ENCODE data around the gene LRRC25.
"Not testable (repeated sequence)": the region's sequence is repeated elsewhere in the genome, so short reads cannot be mapped to it uniquely, and the experiment has no call there.

Gene LRRC25

DNA sequence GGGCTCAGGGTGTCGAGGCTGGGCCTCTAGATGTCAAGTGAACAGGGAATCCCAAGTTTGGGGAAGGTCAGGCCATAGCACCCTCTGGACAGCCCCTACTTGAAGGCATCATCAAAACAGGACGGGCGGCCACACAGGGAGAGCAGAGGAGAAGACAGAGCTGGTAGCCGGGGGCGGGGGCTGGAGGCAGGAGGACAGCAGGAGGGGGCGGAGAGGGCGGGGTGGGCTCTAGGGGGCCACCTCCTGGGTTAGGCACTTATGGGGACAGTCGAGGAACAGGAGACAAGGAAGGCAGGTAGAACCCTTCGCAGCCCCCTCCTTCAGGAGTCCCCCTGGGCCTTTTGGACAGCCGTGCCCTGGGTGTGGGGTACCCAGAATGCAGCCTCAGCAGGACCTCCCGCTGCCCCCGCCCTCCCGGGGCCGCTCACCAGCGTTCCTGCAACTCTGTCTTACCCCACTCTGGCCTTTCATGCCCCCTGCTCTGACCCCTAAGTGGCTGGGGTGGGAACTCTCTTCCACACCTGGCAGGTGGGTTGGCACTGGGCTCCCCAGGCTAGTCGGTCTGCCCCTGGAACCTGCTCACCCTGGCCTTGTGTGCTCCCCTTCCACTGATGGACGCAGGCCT is 27.6 kb upstream of the LRRC25 start:
- DNase-seq (ENCODE audit: low spot score) = no peak

DNA sequence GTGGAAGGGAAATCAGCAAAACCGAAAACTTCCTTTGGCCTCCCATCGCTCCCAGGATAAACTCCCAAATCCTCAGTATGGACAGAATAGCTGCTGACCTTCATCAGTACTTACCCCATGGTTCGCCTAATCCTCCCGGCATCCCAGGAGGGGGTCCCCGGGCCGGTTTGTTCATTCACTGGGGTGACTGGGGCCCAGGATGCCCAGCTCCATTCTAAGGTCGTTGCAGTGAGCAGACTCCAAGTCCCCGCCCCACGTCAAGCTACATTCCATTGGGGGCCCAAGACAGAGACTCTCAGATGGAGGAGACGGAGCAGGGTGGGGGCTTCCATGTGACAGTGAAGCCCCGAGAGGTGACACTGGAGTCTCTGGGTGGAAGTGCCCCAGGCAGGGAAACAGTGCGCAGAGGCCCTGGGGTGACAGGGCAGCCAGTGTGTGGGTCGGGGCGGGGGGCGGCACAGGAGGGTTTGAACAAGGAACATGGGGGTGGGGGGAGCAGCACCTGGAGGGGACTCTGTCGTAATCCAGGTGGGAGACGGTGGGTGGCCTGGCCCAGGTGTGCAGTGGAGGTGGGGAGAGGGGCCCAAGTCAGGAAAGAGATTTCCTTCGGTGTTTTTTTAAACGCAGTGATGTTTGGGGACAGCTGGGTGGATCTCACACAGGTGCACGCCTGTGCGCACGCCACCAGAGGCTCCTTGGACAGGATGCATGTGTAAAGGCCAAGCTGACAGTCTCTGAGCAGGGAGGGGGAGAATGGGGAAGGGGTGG is 26.9 kb upstream of the LRRC25 start:
- no peak for DNase-seq (ENCODE audit: low spot score)

DNA sequence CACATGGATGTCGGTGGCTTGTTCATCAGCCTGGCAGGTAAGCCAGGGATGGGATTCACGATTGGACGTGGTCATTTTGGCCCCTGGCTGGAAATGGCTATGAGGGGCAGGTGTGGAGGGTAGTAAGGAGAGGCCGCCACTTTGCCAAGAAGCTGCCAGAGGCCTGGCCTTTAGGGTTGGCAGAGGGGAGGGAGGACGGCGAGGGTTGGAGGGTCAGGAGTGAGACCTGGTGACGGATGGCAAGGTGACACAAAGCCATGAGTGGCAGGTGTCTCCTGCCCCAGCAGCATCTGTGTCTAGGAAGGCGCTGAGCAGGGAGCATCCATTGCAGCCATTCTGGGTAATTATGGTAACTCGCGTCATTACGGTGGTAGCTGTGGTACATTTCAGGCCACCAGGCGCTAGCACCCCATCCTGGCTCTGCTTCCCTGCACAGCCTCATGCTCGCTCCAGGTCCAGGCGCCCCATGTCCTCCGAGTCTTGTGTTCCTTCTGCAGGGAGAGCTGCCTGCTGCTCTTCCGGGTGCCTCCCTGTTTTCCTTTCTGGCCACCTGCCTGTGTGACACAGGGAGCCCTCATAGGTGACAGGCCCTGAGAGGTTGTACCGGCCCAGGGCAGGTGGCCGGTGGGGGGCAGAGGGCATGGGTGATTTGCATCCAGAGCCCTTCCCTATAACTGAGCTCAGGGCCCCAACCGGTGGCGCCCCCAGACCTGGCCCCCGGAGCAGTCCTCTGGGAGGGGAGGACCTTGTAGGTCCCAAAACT is 26.0 kb upstream of the LRRC25 start:
- DNase-seq (ENCODE audit: low spot score) = no peak

DNA sequence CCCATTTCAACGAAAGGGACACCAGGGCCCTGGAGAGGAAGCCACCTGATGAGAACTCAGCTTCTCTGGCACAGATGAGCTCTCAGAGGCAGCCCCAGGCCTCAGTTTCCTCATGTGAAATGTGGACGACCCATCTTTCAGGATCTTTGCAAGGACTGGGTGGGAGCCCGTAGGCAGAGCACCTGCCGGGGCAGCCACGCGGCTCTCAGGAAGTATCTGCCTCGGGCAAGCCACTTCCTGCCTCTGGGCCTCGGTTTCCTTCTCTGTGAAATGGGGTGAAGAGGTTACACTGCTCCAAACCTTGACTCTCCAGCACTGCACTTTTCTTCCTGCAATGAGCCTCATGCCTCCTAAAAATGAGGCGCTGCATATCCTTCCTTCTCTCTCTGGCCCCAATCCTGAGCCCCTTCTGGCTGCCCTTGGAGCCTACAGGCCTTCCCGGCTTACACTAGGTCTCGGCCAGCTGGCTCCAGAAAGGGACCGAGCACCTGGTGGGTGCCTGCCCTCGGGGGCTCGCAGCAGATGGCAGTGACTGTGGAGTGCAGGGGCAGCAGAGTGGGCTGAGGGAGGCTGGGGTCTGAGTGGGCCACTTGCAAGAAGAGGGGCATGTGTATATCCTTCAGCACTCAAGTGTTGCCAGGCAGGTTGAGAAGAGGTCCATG is 25.2 kb upstream of the LRRC25 start:
- no peak for DNase-seq (ENCODE audit: low spot score)

DNA sequence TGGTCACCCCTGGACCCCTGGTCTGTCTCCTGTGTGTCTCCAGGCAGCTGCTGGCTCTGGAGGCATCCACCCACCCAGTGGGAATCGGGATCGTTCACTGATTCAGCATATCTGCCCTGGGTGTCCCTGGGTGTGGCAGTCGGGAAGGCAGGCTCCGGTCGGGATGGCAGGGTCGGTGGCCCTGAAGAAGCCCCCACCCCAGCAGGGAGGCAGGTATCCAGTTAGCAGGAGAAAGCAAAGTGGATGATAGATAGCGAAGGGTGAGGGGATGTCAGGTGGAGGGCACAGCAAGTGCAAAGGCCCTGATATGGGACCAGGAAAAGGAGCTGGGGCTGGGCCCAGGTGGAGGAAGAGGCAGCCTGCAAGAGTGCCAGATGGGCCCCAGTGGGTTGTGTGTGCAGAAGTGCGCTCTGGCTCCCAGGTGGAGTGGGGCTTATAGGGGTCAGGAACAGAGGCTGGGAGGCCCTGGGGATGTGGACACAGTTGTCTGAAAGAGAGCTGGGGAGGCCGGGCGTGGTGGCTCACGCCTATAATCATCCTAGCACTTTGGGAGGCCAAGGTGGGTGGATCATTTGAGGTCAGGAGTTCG is 24.0 kb upstream of the LRRC25 start:
- no peak for DNase-seq (ENCODE audit: low spot score)

DNA sequence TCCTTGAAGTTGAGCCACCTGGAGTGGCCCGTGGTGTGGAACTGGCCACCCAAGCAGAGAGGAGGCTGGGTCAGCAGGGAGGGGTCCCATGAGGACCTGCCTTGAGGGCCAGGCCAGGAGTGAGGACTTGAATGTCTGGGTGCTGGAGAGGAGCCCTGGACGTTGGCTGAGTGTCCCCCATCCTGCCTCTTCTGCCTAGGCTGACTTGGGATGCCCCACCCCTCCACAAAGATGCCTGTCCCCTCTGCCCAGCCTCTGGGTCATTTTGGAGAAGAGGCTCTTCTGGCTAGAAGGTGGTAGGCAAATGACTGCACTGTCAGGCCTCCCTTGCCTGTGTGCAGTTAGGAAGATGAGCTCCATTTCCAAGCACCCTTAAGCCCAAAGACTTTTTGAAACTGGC is 23.5 kb upstream of the LRRC25 start:
- DNase-seq (ENCODE audit: low spot score) = no peak

DNA sequence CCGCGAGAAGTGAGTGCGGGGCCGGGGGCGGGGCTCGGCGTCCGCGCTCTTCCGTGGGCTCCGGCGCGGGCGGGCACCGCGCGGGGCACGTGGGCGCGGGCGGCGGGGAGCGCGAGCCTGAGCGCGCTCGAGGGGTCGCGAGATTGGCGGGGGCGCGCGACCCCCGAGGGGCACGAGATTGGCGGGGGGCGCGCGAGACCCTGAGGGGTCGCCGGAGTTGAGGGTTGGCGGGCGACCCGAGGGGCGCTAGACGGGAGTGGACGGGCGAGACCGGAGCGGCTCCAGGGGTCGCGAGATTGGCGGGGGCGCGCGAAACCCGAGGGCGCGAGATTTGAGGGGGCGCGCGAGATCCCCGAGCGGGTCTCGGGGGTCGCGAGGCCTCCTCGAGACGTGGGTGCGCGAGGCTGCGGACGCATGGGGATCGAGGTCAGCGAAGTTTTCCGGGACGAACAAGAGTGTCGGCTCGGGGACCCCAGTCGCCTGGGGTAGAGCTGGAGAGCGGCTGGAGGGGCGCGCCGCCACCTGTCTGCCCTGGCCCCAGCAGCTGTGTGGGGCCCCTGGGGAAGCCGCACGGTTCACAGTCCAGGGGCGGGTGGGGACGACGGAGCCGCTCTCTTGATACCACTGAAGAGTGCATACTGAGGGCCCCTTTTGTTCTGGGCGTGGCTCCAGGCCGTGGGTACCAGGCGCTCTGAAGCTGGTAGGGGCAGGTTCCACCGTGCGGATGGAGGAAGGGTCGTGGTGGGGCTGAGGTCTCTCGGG is 22.5 kb upstream of the LRRC25 start:
- DNase-seq (ENCODE audit: low spot score) = no peak

DNA sequence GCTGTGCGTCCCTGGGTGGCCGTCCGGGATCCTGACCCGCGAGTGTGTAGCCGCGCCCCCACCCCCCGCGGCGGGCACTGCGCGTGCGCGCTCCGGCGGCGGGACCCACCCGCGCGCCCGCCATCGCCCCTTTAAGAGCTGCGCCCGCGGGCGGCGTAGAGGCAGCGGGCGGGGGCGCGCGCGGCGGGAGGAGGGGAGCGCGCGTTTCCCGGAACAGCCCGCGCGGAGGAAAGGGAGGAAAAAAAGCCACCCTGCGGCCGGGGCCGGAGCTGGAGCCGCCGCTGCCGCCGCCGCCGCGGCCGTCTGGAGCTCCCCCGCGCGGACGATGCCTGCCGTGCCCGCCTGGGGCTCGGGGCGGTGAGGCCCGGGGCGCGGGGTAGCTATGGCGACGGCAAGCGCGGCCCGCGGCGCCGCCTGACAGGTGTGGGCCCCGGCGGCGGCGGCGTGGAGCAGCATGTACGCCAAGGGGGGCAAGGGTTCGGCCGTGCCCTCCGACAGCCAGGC is 21.8 kb upstream of the LRRC25 start, which contains the start of gene SSBP4:
Gene SSBP4 (plus strand): TSS at position 204 of the 504 bp plus-strand sequence. CDS start 251 bp downstream, at position 455.
- DNase-seq (ENCODE audit: low spot score) = peak; percentile 91

DNA sequence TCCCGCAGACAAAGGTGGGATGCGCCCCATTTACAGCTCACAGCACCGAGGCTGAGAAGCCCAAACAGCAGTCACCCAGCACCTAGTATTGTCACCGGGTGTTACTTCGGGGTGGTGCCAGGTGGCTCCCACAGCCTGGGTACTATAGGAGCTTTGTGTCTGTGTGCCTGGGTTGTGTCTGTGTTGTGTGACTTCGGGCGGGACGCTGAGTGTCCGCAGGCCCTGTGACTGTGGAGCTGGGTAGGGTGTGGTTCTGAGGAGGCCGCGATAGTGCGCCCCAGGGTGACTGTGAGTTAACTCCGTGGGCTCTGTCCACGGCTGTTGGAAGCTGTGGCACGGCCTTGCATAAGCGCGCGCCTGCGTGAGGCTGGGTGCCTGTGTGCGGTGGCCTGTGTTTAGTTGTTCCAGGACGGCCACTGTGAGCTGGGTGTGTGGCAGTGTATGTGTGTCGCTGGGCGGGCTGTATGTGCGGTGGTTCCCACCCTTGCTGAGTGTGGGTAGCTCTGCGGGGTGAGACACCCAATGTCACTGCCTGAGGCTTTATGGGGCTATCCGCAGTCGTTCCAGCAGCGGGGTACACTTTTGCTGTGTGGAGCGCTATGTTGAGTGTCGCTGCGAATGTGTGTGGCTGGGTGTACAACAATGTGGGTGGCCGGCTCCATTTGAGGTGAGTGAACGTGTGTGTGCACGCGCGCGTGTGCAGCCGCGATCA is 21.2 kb upstream of the LRRC25 start:
- DNase-seq (ENCODE audit: low spot score) = no peak

DNA sequence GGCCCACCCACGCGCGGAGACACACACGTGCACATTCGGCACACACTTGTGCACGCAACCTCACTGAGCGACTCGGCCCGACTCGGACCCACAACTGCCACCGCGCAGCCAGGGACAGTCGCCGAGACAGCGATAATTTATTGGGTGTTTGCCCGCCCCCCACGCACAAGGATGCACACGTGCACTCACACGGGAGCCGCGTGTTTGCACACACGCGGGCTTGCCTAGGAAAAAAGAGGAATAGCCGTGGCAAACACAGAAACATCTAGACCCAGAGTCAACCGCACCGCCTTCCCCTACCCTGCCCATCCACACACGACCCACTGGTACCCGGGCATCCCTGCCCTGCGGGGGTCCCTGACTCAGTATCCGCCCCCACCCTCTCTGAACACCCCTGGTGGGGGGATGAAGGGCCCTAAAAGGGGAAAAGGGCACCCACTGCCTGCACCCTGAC is 20.6 kb upstream of the LRRC25 start:
- no peak for DNase-seq (ENCODE audit: low spot score)

DNA sequence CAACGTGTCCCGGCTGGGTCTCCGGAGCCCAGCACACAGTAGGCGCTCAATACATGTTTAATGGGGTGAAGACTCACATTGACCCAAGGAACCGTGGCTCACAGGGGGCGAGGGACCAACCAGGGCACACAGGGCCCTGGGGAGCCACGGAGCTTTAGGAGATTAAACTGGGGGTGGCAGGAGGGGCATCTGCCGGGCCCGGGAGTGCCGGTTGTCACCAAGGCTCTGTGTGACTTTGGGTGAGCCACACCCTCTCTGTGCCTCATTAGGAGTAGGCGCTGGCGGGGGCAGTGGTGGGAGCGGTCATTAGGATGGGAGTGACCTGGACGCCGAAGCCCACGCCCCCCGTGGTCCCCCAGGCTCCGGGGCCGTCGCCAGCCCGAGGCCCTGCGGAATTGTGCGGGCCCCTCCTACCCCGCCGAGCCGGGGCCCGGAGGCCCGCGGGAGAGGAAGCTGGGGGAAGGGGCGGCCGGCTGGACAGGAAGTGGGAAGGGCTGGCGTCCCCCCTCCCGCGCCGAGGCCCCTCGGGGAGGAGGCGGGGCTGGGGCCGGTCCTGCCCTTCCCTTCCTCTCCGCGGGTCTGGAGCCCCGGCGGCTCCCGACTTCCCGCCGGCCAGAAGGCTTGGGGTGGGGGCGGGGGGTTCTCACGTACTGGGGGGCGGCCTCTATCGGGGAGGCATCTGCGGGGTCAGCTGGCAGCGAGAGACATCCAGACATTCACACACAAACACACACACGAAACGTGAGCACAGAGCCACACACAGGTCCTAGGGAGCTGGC is 20.0 kb upstream of the LRRC25 start:
- DNase-seq (ENCODE audit: low spot score) = peak; percentile 93

DNA sequence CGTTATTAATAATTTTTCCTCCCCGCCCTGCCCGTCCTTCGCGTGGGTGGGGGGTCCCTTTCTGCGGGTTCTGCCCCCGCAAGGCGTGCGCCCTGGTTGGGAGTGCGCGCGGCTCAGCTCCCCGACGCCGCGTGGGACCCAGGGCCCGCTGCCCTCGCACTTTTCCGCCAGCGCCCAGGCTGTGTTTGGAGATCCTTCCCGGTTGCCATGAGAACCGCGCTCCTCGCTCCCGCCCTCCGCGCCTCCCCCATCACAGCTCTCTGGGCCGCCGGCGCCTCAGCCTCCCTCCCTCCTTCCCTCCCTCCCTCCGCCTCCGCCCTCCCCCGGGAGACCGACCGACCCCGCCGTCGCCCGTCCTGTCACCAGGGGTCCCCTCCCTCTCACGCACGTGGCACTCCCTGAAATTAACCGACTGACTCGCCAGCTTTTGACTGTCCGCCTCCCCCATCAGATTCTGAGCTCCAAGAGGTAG is 19.4 kb upstream of the LRRC25 start:
- peak; percentile 96 for DNase-seq (ENCODE audit: low spot score)

DNA sequence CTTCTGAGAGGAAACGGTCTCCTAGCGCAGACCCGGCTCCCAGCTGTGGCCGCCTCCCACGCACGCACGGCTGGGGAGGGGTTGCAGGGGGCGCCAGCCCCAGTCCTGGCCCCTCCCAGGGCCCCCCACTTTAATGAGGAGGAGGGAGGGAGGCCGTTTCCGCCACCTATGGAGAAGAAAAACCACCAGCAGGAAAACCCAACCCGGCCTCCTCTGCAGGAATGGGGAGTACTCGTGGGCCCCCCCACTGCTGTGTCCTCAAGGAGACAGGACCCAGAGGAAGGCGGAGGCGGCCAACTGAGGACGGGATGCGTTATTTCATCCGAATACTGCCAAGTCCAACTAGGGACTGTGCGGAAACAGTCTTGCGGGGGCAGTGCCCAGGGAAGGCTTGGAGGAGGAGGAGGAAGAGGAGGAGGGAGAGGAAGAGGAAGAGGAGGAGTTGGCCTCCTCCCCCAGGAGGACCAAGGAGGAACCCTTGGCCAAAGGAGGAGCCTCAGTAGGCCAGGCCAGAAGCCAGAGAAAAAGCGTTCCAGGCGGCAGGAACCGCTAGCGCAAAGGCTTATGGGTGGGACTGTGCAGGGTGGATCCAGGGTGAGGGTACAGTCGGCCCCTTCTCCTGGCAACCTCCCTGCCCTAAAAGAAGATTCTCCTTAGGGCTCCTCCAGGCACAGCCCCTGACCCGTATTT is 17.9 kb upstream of the LRRC25 start:
- DNase-seq (ENCODE audit: low spot score) = peak; percentile 88

DNA sequence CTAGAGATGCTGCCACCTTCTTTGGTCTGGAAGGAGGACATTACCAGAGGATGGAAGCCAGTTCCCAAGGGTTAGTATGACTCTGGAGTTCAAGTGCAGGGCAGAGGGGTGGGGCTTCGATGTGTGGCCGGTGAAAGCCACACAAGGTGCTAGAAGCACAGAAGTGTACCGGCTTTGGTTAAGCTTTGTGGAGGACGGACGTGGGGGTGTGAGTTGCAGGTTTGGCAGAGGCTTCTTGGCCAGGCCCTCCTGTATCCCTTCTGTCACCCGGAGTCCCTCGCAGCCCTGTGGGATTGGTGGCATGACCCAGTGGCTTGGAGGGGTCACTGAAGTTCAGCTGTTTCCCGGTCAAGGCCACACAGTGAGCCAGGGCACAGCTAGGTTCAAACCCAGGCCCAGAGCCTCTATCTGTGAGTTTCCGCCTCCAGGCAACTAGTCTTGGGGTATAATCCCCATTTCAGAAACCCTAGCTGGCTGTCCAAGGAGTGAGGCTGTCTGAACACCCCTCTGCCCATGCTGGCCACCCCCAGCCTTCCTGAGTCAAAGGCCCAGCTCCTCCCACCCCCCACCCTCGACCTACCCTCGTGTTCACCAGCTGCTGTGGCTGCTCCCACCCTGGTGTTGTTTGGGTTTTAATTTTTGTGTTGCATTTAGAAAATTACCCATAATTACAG is 17.2 kb upstream of the LRRC25 start:
- DNase-seq (ENCODE audit: low spot score) = no peak

DNA sequence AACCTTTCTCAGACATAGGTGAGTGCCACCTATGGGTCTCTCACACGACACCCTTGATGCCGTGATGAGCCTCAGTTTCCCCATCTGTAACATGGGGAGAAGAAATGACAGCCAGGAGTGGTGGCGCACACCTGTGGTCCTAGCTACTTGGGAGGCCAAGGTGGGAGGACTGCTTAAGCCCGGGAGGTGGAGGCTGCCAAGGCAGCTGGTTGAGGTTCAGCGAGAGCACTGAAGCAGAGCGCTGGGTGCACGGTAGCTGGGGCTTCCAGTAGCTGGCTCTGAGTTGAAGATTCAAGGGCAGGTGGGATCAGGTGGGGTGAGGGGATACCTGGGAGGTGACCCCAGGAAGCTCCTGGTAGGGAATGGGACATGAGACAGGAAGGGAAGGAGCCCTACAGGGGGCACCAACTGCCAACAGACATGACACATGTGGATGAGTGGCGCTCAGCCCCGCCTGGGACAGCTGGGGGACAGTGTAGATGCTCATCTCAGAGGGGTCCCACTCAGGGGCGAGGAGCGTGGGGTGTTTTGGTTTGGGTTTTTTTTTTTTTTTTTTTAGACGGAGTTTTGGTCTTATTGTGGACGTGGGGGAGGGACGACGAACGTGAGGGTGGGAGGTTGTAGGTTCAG is 15.3 kb upstream of the LRRC25 start:
- DNase-seq (ENCODE audit: low spot score) = no peak

DNA sequence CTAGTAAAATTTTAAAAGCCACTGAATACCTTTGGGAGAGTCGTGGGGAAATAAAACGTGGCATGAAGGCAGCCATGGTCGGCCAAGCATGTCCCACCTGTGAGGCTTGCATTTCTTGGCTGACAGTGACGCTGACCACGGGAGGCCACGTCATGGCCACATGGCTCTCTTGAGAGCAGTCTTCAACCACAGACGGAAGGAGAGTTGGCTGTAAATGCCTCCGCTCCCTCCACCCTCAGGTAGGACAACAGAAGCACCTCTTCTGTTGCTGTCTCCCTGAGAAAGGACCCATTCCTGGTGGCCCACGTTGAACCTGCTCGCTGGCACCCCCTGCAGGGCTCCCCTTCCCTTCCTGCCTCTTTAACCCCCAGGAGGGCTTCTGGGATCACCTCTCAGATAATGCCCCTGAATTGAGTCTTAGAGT is 10.6 kb upstream of the LRRC25 start:
- DNase-seq (ENCODE audit: low spot score) = no peak

DNA sequence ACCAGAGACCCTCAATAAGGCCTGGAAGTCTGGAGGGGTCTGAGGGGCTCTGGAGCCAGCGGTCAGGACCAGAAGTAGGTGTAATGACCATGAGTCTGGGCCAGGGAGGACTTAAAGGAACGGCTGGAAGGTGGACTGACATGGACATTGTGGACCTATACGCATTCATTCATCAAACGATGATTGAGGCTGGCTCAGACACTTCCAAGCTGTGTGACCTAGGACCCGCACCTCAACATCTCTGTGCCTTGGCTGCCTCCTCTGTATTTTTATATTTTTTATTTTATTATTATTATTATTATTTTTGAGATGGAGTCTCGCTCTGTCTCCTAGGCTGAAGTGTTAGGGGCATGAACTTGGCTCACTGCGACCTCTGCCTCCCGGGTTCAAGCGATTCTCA is 9.3 kb upstream of the LRRC25 start:
- DNase-seq (ENCODE audit: low spot score) = no peak

DNA sequence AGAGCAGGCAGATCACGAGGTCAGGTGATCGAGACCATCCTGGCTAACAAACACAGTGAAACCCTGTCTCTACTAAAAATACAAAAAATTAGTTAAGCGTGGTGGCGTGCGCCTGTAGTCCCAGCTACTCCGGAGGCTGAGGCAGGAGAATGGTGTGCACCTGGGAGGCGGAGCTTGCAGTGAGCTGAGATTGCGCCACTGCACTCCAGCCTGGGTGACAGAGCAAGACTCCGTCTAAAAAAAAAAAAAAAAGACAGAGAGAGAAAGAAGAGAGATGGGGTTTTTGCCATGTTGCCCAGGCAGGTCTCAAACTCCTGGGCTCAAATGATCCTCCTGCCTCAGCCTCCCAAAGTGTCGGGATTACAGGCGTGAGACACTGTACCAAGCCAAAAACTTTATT is 8.3 kb upstream of the LRRC25 start:
- not testable (repeated sequence) for DNase-seq (ENCODE audit: low spot score)

All from left forelimb (tissue), 1 donor.